ENCODE results near the gene VPS45. TPM values are rescaled to one million over a fixed set of nuclear protein-coding genes. Genes with fewer than 3 reads are reported as not detected.

The VPS45 gene
- total RNA-seq, 4 donors from 2014 or later: 16.1 to 47.5 (median 34.7) TPM

DNA sequence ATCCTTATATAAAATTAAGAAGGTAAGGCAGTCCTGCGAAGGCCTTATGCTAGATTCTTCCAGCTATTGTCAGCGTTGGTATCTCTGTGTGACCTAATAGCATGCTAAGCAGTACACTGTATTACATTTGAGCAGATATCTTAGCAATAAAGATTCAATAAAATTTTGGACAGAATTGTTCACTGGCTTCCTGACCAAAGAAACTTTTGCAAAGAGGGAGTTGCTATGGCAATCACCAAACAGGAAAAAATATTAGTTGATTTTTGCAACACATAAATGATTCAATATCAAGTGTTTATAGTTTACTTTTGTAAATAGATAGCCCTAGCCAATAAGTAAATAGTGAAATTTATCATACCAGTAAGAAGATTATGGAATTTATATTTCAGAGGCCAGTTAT is 51.1 kb downstream of the VPS45 start:
- no peak overlapping the region for H3K27ac ChIP-seq
- 79 to 83% methylated on average over 2 of the region's 2 CpGs for WGBS, 2 donors (ENCODE audit: low coverage in 1 of 2)

DNA sequence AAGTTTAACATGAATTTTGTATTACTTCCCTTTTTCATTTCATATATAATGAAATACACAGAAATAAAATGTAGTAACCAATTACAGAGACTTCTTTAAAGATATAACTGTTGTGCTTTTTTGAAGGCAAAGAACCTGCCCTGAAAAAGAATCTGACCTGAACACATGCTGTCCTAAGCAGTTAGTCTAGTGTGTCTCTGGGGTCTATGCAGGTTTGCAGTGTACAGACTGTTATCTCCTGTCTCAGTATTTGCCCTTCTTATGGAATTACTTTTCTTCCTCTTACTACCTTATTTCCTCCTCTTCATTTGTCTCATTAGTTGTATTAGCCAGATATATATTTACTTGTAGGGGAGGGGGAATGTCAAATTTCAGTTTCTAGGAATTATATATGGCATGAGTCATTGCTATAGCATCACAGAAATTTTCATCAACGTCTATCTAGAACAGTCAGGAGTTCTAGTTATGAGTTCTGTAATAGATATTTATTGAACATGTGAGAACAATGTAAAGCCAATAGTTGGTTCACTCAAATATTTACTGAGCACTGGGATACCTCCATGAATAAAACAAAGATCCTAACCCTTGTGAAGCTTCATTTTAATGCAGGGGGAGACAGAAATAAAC is 53.8 kb downstream of the VPS45 start:
- WGBS, 2 donors (ENCODE audit: low coverage in 1 of 2): 55 to 64% methylated on average over 1 of the region's 1 CpG
- H3K9me3 ChIP-seq: no peaks in the 10 kb centered on the region
- no peak for DNase-seq
- H3K27me3 ChIP-seq: no peaks in the 10 kb centered on the region
- no peaks in the 10 kb centered on the region for H3K36me3 ChIP-seq
- TF ChIP-seq POLR2AphosphoS5 (IDR thresholded peaks at IDR 0.05) (no peak), EP300 (IDR thresholded peaks at IDR 0.05; ENCODE audit: low read depth) (no peak), POLR2A (IDR thresholded peaks at IDR 0.05) (no peak)
- TF ChIP-seq, protein P1, sequence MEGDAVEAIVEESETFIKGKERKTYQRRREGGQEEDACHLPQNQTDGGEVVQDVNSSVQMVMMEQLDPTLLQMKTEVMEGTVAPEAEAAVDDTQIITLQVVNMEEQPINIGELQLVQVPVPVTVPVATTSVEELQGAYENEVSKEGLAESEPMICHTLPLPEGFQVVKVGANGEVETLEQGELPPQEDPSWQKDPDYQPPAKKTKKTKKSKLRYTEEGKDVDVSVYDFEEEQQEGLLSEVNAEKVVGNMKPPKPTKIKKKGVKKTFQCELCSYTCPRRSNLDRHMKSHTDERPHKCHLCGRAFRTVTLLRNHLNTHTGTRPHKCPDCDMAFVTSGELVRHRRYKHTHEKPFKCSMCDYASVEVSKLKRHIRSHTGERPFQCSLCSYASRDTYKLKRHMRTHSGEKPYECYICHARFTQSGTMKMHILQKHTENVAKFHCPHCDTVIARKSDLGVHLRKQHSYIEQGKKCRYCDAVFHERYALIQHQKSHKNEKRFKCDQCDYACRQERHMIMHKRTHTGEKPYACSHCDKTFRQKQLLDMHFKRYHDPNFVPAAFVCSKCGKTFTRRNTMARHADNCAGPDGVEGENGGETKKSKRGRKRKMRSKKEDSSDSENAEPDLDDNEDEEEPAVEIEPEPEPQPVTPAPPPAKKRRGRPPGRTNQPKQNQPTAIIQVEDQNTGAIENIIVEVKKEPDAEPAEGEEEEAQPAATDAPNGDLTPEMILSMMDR (IDR thresholded peaks at IDR 0.05): no peak
- no peak overlapping the region for H3K27ac ChIP-seq
- H3K4me3 ChIP-seq: no peak overlapping the region
- no peaks in the 10 kb centered on the region for H3K4me1 ChIP-seq
- intact Hi-C loops (cut with DNase I; ENCODE audit: low total_unique reads) (no loop called here), in situ Hi-C loops (cut with MboI; ENCODE audit: low pct_ligation_motif_present in 1 of 4, low pct_unique_long_range_greater_than_20kb in 1 of 4, low sequenced_read_pairs in 3 of 4) (no loop called here)

More for the DNA sequence above, 51.1 kb downstream of the VPS45 start:
- no peak for DNase-seq
- no peaks in the 10 kb centered on the region for H3K4me1 ChIP-seq
- H3K9me3 ChIP-seq: no peaks in the 10 kb centered on the region
- H3K4me3 ChIP-seq: no peak overlapping the region
- H3K36me3 ChIP-seq: peaks cover 0 to 12% (median 0%) of the 10 kb centered on the region in 4 donors
- in situ Hi-C loops (cut with MboI; ENCODE audit: low pct_ligation_motif_present in 1 of 4, low pct_unique_long_range_greater_than_20kb in 1 of 4, low sequenced_read_pairs in 3 of 4): no loop called here
- H3K27me3 ChIP-seq: no peaks in the 10 kb centered on the region
- intact Hi-C loops (cut with DNase I; ENCODE audit: low total_unique reads): no loop called here
- no peak for TF ChIP-seq POLR2AphosphoS5 (IDR thresholded peaks at IDR 0.05)
- no peak for TF ChIP-seq EP300 (IDR thresholded peaks at IDR 0.05; ENCODE audit: low read depth)
- no peak for TF ChIP-seq POLR2A (IDR thresholded peaks at IDR 0.05)

DNA sequence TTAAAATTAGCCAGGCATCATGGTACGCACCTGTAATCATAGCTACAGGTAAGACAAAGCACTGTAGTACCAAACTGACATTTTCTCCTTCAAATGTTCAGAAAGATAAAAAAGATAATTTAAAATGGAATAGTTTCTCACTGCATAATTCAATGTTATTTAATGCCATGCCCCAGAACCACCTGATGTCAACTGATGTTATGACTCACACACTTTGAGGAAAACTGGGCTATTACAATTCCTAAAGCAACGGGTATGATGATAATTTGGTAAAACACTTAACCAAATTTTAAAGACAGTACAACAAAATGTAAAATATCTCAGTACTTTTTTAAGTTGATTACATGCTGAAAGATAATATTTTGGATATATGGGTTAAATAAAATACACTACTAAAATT is 59.2 kb downstream of the VPS45 start:
- Histone ChIP-seq H3K4me3 (no peak overlapping the region), H3K4me1 (peaks cover 0 to 3% (median 0%) of the 10 kb centered on the region in 4 donors), H3K9me3 (no peaks in the 10 kb centered on the region), H3K27ac (no peak overlapping the region), H3K36me3 (no peaks in the 10 kb centered on the region), H3K27me3 (no peaks in the 10 kb centered on the region)
- TF ChIP-seq POLR2A (IDR thresholded peaks at IDR 0.05) (no peak), EP300 (IDR thresholded peaks at IDR 0.05; ENCODE audit: low read depth) (no peak), POLR2AphosphoS5 (IDR thresholded peaks at IDR 0.05) (no peak)
- TF ChIP-seq, protein P1 (IDR thresholded peaks at IDR 0.05): no peak
- 88 to 91% methylated on average over 2 of the region's 2 CpGs for WGBS, 2 donors (ENCODE audit: low coverage in 1 of 2)
- DNase-seq: no peak
- in situ Hi-C loops (cut with MboI; ENCODE audit: low pct_ligation_motif_present in 1 of 4, low pct_unique_long_range_greater_than_20kb in 1 of 4, low sequenced_read_pairs in 3 of 4) (no loop called here), intact Hi-C loops (cut with DNase I; ENCODE audit: low total_unique reads) (no loop called here)

DNA sequence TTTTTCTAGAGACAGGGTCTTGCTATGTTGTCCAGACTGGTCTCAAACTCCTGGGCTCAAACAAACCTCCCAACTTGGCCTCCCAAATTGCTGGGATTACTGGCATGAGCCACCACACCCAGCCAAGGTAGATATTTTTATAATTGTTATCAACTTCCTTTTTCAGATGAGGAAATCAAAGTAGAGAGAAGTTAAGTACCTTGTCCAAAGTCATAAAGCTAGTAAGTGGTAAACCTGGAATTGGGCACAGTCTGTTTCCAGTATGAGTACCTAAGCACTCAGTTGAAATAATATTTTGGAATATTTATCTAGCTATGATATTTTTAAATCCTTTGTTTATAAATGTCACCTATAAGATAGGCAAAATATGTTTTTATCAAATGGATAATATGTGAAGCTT is 59.9 kb downstream of the VPS45 start:
- no peak overlapping the region for H3K4me3 ChIP-seq
- H3K27ac ChIP-seq: no peak overlapping the region
- no peak for DNase-seq
- no peaks in the 10 kb centered on the region for H3K36me3 ChIP-seq
- peaks cover 0 to 3% (median 0%) of the 10 kb centered on the region in 4 donors for H3K4me1 ChIP-seq
- intact Hi-C loops (cut with DNase I; ENCODE audit: low total_unique reads) (no loop called here), in situ Hi-C loops (cut with MboI; ENCODE audit: low pct_ligation_motif_present in 1 of 4, low pct_unique_long_range_greater_than_20kb in 1 of 4, low sequenced_read_pairs in 3 of 4) (no loop called here)
- TF ChIP-seq EP300 (IDR thresholded peaks at IDR 0.05; ENCODE audit: low read depth): no peak
- no peak for TF ChIP-seq POLR2A (IDR thresholded peaks at IDR 0.05)
- TF ChIP-seq, protein P1 (IDR thresholded peaks at IDR 0.05): no peak
- no peak for TF ChIP-seq POLR2AphosphoS5 (IDR thresholded peaks at IDR 0.05)
- H3K27me3 ChIP-seq: no peaks in the 10 kb centered on the region
- H3K9me3 ChIP-seq: no peaks in the 10 kb centered on the region

DNA sequence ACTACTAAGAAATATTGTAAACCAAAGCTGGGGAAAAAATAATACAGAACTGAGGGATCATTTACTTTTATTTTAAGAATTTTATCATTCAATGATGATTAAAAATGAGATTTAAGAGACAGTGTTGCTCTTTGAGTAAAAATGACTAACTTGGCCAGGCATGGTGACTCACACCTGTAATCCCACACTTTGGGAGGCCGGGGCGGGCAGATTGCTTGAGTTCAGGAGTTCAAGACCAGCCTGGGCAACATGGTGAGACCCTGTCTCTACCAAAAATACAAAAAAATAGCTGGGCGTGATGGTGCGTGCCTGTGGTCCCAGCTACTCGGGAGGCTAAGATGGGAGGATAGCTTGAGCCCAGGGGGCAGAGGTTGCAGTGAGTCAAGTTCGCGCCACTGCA is 60.3 kb downstream of the VPS45 start:
- in situ Hi-C loops (cut with MboI; ENCODE audit: low pct_ligation_motif_present in 1 of 4, low pct_unique_long_range_greater_than_20kb in 1 of 4, low sequenced_read_pairs in 3 of 4): no loop called here
- no peak for TF ChIP-seq POLR2A (IDR thresholded peaks at IDR 0.05)
- TF ChIP-seq, protein P1 (IDR thresholded peaks at IDR 0.05): no peak
- TF ChIP-seq EP300 (IDR thresholded peaks at IDR 0.05; ENCODE audit: low read depth): no peak
- TF ChIP-seq POLR2AphosphoS5 (IDR thresholded peaks at IDR 0.05): no peak
- H3K27me3 ChIP-seq: no peaks in the 10 kb centered on the region
- no peaks in the 10 kb centered on the region for H3K36me3 ChIP-seq
- no peak for DNase-seq
- 93% methylated on average over 7 of the region's 7 CpGs; no CpG with 5 or more reads in 1 of the 2 donors for WGBS, 2 donors (ENCODE audit: low coverage in 1 of 2)
- no peaks in the 10 kb centered on the region for H3K9me3 ChIP-seq
- no peak overlapping the region for H3K27ac ChIP-seq
- peaks cover 0 to 3% (median 0%) of the 10 kb centered on the region in 4 donors for H3K4me1 ChIP-seq
- H3K4me3 ChIP-seq: no peak overlapping the region
- intact Hi-C loops (cut with DNase I; ENCODE audit: low total_unique reads): no loop called here

Measured in transverse colon (tissue), 4 donors.